ENCODE data around the gene PARP16.
"Not testable (repeated sequence)": the region's sequence is repeated elsewhere in the genome, so short reads cannot be mapped to it uniquely, and the experiment has no call there.

PARP16 gene

DNA sequence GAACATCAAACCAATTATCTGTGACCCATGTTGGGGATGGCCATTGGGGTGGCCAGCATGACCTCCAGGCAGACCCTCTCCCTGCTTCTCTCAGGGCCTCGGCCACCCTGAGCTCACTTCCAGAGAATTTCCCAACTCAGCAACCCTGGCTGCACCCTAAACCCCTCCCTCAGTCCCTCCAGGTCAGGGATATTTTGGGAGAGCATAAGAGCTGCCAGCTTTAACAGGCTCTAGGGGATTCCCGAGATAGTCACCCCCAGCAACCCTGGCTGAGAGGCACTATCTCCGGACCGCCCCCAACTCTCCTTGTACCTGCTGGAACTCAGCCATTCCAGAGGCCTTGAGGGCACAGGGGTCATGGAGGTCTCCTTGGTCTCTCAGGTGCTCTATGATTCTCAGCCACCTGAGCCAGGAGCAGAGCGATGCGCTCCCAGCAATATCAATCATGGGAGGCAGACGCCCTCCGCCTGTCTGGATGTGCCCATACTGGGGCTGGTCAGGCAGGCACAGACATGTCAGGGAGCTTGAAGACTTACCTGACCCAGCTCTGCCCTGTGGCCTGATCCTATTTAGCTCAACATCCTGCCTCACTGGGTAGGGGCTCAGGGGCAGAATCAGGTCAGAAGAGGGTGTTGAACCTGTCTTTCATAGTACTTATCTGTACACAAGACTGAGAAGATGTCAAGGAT lies 40.5 kb downstream of the PARP16 start:
- H3K4me3 Mint-ChIP-seq = no peak overlapping the region
- no peaks in the 10 kb centered on the region for H3K36me3 Mint-ChIP-seq
- DNase-seq (ENCODE audit: low spot score in 2 of 2) = no peak
- H3K9me3 Mint-ChIP-seq = no peaks in the 10 kb centered on the region
- ATAC-seq = no peak
- H3K27ac Mint-ChIP-seq = no peak overlapping the region
- peaks cover 17% of the 10 kb centered on the region for H3K4me1 Mint-ChIP-seq

DNA sequence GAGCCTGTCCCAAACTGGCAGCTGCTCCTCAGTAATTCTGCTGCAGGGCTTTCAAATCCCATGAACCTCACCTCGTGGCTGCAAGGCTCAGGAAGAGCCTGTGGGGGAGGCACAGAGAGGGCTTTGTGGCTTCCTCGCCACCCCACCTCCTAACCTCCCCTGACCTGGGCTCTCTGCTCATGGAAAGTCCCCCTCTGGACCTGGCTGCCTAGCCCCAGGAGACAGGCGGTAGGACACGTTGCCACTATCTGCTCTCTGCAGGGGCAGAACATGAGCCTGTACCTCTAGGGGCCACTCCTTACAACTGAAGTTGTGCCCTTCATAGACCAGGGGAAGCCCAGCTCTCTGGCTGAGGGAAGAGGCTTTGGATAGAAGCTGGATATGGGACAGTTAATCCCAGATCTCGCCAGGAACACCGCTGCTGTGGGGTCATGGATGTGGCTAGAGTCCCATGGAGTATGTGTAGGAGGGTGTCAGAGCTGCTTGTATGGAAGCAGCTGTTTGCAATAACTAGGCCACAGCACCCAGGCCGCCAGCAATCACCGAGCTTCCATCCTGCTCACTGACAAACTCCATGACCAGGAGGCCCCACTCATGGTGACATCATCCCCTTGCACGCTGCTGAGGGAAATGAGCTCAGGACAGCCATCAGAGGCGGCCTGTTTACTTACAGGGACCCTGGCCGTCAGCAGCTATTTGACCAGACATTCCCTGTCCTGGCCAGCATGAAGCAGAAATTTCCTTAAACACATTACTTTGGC lies 41.4 kb downstream of the PARP16 start:
- Mint-ChIP-seq H3K9me3 (no peaks in the 10 kb centered on the region), H3K4me1 (peaks cover 12% of the 10 kb centered on the region), H3K4me3 (no peak overlapping the region), H3K36me3 (no peaks in the 10 kb centered on the region), H3K27ac (peak overlapping the region; percentile 37)
- ATAC-seq = no peak
- no peak for DNase-seq (ENCODE audit: low spot score in 2 of 2)

DNA sequence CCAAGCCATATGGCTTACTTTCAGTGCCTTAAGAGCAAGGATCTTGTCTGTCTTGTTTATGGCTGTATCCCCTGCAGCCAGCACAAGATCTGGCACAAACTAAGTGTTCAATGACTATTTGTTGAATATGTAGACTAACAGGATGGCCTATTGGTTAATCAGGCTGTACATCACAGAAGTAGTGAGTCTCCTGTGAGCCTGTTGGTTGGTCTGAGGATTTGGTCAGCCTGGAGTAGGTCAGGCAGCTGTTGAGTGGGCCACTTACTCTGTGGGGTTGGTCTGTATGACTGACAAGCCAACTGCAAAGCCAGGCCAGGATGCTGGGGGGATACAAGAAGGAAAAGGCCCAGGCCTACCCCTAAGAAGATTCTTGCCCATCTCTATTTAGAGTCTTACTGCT lies 42.0 kb downstream of the PARP16 start:
- Mint-ChIP-seq H3K4me3 (no peak overlapping the region), H3K36me3 (no peaks in the 10 kb centered on the region), H3K27ac (peak overlapping the region; percentile 37), H3K4me1 (peaks cover 6% of the 10 kb centered on the region), H3K9me3 (no peaks in the 10 kb centered on the region)
- DNase-seq (ENCODE audit: low spot score in 2 of 2) (no peak), ATAC-seq (no peak)

DNA sequence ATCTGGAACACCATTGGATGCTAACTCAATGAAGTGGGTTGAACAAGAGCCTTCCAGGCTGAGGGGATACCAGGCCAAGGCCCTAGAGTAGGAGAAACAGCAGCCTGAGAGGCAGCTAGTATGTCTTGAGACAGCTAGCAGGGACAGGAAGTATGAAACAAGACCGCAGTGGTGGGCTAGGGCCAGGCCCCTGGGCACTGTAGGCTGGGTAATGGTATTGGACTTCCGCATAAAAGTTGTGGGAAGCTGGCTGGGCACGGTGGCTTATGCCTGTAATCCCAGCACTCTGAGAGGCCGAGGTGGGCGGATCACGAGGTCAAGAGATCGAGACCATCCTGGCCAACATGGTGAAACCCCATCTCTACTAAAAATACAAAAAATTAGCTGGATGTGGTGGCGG lies 50.2 kb downstream of the PARP16 start:
- H3K4me3 Mint-ChIP-seq; H3K4me1 Mint-ChIP-seq; H3K27ac Mint-ChIP-seq; ATAC-seq; H3K9me3 Mint-ChIP-seq; DNase-seq (ENCODE audit: low spot score in 2 of 2); H3K36me3 Mint-ChIP-seq: not testable (repeated sequence)

DNA sequence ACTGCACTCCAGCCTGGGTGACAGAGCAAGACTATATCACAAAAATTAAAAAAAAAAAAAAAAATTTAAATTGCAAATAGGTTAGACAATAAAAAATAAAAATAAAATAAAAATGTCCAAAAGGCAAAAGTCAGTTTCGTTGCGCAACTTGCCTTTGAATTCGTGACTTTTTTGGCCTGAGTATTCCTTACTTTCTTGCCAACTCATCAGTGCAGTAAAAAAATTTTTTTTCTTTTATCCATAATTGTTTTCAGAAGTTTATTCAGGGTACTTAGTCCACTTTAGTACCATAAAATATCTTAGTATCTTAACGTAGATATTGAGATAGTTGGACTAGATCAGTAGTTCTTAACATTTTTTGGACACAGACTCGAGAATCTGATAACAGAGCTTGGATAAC lies 53.0 kb downstream of the PARP16 start:
- DNase-seq (ENCODE audit: low spot score in 2 of 2) (no peak), ATAC-seq (no peak)
- H3K4me3 Mint-ChIP-seq = no peak overlapping the region
- no peak overlapping the region for H3K27ac Mint-ChIP-seq
- no peaks in the 10 kb centered on the region for H3K36me3 Mint-ChIP-seq
- H3K9me3 Mint-ChIP-seq = no peaks in the 10 kb centered on the region
- no peaks in the 10 kb centered on the region for H3K4me1 Mint-ChIP-seq

DNA sequence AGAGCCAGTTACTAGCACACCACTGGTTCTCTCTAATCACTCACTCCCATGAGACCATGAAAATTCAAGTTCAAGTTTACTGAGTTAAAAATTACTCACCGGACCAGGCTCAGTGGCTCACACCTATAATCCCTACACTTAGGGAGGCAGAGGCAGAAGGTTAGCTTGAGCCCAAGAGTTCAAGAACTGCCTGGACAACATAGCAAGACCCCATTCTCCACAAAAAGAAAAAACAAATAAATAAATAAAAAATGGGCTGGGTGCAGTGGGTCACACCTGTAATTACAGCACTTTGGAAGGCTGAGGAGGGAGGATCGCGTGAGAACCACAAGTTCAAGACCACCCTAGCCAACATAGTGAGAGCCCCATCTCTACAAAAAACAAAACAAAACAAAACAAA lies 54.2 kb downstream of the PARP16 start:
- no peaks in the 10 kb centered on the region for H3K4me1 Mint-ChIP-seq
- DNase-seq (ENCODE audit: low spot score in 2 of 2) = no peak
- H3K9me3 Mint-ChIP-seq = no peaks in the 10 kb centered on the region
- H3K36me3 Mint-ChIP-seq = no peaks in the 10 kb centered on the region
- no peak for ATAC-seq
- H3K27ac Mint-ChIP-seq = no peak overlapping the region
- H3K4me3 Mint-ChIP-seq = no peak overlapping the region

DNA sequence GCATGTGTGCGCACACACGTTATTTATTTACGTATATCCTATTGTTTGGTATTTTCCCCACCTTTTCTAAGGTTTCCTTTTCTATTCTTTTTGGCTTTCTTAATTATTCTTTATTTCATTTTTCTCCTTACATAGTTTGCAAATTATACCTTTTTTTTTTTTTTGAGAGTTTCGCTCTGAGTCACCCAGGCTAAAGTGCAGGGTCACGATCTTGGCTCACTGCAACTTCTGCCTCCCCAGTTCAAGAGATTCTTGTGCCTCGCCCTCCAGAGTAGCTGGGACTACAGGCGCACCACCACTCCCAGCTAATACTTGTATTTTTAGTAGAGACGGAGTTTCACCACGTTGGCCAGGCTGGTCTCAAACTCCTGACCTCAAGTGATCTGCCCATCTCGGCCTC lies 55.4 kb downstream of the PARP16 start:
- DNase-seq (ENCODE audit: low spot score in 2 of 2) = no peak
- no peaks in the 10 kb centered on the region for H3K36me3 Mint-ChIP-seq
- H3K9me3 Mint-ChIP-seq = no peaks in the 10 kb centered on the region
- H3K4me1 Mint-ChIP-seq = no peaks in the 10 kb centered on the region
- H3K4me3 Mint-ChIP-seq = no peak overlapping the region
- ATAC-seq = no peak
- no peak overlapping the region for H3K27ac Mint-ChIP-seq

DNA sequence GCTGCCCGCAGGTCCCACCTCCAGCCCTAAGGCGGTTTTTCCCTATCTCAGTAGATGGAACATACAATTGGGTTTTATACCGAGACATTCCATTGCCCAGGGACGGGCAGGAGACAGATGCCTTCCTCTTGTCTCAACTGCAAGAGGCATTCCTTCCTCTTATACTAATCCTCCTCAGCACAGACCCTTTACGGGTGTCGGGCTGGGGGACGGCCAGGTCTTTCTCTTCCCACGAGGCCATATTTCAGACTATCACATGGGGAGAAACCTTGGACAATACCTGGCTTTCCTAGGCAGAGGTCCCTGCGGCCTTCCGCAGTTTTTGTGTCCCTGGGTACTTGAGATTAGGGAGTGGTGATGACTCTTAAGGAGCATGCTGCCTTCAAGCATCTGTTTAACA lies 59.8 kb downstream of the PARP16 start:
- not testable (repeated sequence) for DNase-seq (ENCODE audit: low spot score in 2 of 2); H3K27ac Mint-ChIP-seq; H3K9me3 Mint-ChIP-seq; H3K4me1 Mint-ChIP-seq; H3K36me3 Mint-ChIP-seq; H3K4me3 Mint-ChIP-seq; ATAC-seq

DNA sequence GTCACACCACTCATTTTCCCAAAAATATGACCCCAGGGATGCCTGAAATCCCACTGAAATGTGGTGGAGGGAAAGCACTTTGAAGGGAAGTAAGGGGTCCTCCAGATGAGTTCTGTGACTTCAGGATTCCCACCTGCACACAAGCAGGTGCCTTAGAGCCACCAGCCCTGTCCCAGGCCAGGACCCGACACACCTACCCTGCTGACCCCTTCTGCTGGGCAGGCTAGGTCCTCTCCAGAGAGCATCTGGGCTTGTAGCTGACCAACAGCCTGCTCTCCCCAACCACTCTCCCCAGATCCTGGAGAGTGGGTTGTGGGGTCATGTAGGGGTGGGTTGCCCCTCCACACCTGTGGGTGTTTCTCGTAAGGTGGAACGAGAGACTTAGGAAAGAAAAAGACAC lies 60.5 kb downstream of the PARP16 start:
- no peak for ATAC-seq
- H3K27ac Mint-ChIP-seq = no peak overlapping the region

DNA sequence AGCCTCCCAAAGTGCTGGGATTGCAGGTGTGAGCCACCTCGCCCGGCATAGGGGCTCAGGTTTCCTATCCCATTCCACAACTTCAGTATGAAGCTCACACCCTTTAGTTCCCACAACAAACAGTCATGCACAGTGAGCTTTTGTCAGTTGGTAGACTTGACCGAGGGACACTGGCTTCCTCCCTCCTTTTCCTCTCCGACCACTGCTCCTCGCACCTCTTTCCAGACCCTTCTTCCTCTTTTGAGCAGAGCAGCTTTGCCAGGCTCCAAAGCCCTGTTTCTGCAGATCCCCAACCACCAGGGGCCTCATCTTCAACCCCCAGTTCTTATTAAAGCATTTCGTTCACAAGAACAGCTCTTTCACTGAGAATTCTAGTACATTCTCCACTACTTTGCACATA lies 62.7 kb downstream of the PARP16 start:
- H3K4me1 Mint-ChIP-seq = no peaks in the 10 kb centered on the region
- no peak overlapping the region for H3K4me3 Mint-ChIP-seq
- no peaks in the 10 kb centered on the region for H3K36me3 Mint-ChIP-seq
- ATAC-seq = no peak
- H3K9me3 Mint-ChIP-seq = no peaks in the 10 kb centered on the region
- DNase-seq (ENCODE audit: low spot score in 2 of 2) = no peak
- no peak overlapping the region for H3K27ac Mint-ChIP-seq

More for the DNA sequence above, 60.5 kb downstream of the PARP16 start:
- DNase-seq (ENCODE audit: low spot score in 2 of 2) = no peak
- no peaks in the 10 kb centered on the region for H3K4me1 Mint-ChIP-seq
- no peak overlapping the region for H3K4me3 Mint-ChIP-seq
- H3K36me3 Mint-ChIP-seq = no peaks in the 10 kb centered on the region
- no peaks in the 10 kb centered on the region for H3K9me3 Mint-ChIP-seq

DNA sequence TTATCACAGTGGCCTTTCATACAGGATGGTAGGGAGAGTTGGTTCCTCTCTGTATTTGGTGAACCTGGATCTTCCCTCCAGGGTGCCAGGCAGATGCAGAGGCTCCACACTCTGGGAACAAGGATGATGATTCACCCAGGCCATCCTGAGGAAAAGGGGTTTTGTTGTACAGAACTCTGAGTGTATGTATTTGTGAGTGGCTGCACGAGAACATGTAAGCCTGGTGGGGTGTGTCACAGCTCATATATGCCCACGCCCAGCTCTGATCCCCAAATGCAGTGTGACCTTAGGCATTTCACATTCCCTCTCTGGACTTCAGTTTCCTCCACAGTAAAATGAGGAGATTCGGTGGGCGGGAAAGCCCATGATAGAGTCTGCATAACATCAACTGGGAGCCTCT lies 63.8 kb downstream of the PARP16 start:
- DNase-seq (ENCODE audit: low spot score in 2 of 2) (no peak), ATAC-seq (no peak)
- Mint-ChIP-seq H3K27ac (no peak overlapping the region), H3K4me1 (peaks cover 7% of the 10 kb centered on the region), H3K9me3 (no peaks in the 10 kb centered on the region), H3K4me3 (no peak overlapping the region), H3K36me3 (no peaks in the 10 kb centered on the region)

DNA sequence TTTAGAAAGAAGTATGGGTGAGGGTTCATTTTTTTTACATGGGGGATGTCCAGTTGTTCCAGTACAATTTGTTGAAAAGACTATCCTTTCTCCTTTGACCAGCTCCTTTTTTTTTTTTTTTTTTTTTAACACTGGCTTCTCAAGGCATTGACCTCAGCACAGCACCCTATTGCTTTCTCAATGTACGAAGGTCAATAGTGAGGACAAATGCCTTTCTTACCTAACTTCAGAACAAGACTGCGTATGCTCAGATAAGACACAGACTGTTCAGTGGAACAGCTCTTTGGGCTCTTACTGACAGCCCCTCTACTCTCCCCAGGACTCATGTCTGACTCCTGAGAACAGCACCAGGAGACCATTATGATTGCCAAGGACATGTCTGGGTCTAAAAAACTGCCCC lies 65.0 kb downstream of the PARP16 start:
- Mint-ChIP-seq H3K27ac (no peak overlapping the region), H3K4me1 (peaks cover 13% of the 10 kb centered on the region), H3K36me3 (no peaks in the 10 kb centered on the region), H3K4me3 (no peak overlapping the region), H3K9me3 (no peaks in the 10 kb centered on the region)
- no peak for ATAC-seq
- DNase-seq (ENCODE audit: low spot score in 2 of 2) = no peak

DNA sequence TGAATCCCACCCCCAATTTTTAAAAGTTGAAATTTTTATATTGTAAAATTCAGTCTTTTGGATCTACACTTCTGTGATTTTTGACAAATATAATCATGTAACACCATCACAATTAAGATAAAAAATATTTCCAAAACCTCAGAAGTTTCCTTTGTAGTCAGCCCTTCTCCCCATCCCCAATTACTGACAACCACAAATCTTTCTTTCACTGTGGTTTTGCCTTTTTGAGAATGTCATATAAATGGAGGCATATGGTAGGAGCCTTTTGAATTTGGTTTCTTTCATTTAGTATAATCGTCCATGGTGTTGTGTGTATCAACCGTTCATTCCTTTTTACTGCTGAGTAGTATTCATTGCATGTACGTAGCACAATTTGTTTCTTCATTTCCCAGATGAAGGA lies 67.5 kb downstream of the PARP16 start:
- Mint-ChIP-seq H3K36me3 (no peaks in the 10 kb centered on the region), H3K4me3 (no peak overlapping the region), H3K9me3 (no peaks in the 10 kb centered on the region), H3K27ac (no peak overlapping the region), H3K4me1 (peaks cover 13% of the 10 kb centered on the region)
- DNase-seq (ENCODE audit: low spot score in 2 of 2) = no peak
- no peak for ATAC-seq

DNA sequence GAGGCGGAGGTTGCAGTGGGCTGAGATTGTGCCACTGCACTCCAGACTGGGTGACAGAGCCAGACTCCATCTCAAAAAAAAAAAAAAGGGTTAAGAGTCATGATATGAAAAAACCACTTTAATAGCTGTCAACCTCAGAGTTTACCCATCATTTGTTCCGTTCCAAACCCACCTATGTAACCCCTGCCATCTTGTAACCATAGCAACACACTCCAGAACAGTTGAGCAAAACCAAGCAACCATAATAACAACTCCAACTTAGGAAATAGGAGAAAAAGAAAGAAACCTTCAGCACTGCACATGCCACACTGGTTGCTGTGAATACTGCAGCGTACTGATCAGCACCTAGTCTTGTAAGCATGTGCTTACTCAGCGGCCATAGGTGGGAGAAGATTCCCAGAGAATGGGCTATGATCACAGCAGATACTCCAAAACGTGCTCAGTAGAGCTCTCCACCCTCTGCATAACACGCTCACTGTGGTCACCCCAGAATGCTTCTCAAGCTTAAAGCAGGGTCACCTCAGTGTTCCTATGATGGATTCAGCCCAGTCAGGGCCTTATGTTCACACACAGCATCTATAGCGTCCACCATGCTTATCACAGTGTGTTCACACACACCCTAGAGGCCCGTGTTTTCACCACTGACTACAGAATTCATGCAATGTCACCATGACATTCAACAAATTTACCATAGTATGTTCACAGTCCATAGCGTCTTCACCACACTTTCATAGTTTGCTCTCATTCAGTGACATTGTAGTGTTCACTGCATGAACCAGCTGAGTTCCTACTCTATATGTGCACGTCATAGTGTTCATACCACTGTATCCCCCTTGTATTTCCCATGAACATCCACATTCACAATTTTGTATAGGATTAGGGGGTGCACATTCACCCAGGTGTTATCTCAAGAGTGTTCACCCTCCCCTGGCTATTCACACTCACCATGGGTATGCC lies 68.9 kb downstream of the PARP16 start:
- Mint-ChIP-seq H3K27ac (no peak overlapping the region), H3K9me3 (no peaks in the 10 kb centered on the region), H3K4me1 (peaks cover 13% of the 10 kb centered on the region), H3K36me3 (no peaks in the 10 kb centered on the region), H3K4me3 (no peak overlapping the region)
- ATAC-seq (peak; percentile 40), DNase-seq (ENCODE audit: low spot score in 2 of 2) (no peak)

DNA sequence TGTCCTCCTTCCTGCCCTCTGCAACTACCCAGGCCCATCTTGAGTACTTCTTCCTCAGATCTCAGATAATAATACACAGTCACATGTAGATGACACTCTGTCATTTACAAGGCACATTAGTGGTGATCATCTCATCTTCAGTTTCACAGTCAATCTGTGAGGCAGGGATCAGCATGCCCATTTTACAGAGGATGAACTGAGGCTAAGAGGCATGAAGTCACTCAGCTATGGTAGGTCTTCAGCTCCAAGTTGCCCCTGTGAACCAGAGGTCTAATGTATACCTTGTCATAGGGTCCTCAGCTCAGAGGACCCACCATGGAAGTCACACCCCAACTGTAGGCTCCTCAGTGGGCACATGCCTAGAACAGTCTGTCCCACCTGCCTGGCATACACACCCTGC lies 71.2 kb downstream of the PARP16 start:
- Mint-ChIP-seq H3K4me1 (peaks cover 13% of the 10 kb centered on the region), H3K36me3 (no peaks in the 10 kb centered on the region), H3K4me3 (no peak overlapping the region), H3K27ac (no peak overlapping the region), H3K9me3 (no peaks in the 10 kb centered on the region)
- DNase-seq (ENCODE audit: low spot score in 2 of 2) = no peak
- no peak for ATAC-seq
